Mucosa of rectum (tissue), 2 donors: ENCODE results near the gene NAV3.

Source experiments
- H3K27ac ChIP-seq, 2 donors: one replicate each; pipeline ENCODE4 v1.7.0; 2013; ENCODE audit warnings: inconsistent platforms in 2 of 2, low read depth in 2 of 2, low read length in 2 of 2
- H3K27me3 ChIP-seq, 2 donors: one replicate each; pipeline ENCODE4 v1.7.0; 2013; ENCODE audit warnings: low read length in 2 of 2; ENCODE audit not compliant: control insufficient read depth in 2 of 2, insufficient read depth in 2 of 2
- H3K36me3 ChIP-seq, 2 donors: one replicate each; pipeline ENCODE4 v1.7.0; 2013; ENCODE audit warnings: low read length in 2 of 2; ENCODE audit not compliant: control insufficient read depth in 2 of 2, insufficient read depth in 2 of 2
- H3K4me1 ChIP-seq, 2 donors: one replicate each; pipeline ENCODE4 v1.7.0; 2013; ENCODE audit warnings: low read length in 2 of 2, mild to moderate bottlenecking in 1 of 2; ENCODE audit not compliant: control insufficient read depth in 2 of 2, insufficient read depth in 2 of 2
- H3K4me3 ChIP-seq, 2 donors: one replicate each; pipeline ENCODE4 v1.7.0; 2013; ENCODE audit warnings: low read length in 2 of 2
- H3K9ac ChIP-seq, 2 donors: one replicate each; pipeline ENCODE4 v1.7.0; 2013; ENCODE audit warnings: low read length in 2 of 2, low read depth in 1 of 2, mild to moderate bottlenecking in 1 of 2
- H3K9me3 ChIP-seq, 2 donors: one replicate each; pipeline ENCODE4 v1.7.0; 2013; ENCODE audit warnings: low read length in 2 of 2; ENCODE audit not compliant: control insufficient read depth in 2 of 2
- donor health status: healthy.
- donor health status: Normal muscosa, but diverticular disease.

The NAV3 gene

GRCh38 chr12:77830583-77831351, at the start of gene NAV3:
Gene NAV3 (plus strand): TSS chr12:77830894. CDS start chr12:77831462, 568 bp downstream.
- Histone ChIP-seq H3K9me3 (no peaks in the 10 kb centered on the region), H3K4me3 (no peak within 1 kb of the TSS), H3K4me1 (no peaks in the 10 kb centered on the region), H3K27me3 (no peaks in the 10 kb centered on the region), H3K27ac (no peak within 1 kb of the TSS), H3K36me3 (no peaks in the 10 kb centered on the region), H3K9ac (no peak within 1 kb of the TSS)

DNA sequence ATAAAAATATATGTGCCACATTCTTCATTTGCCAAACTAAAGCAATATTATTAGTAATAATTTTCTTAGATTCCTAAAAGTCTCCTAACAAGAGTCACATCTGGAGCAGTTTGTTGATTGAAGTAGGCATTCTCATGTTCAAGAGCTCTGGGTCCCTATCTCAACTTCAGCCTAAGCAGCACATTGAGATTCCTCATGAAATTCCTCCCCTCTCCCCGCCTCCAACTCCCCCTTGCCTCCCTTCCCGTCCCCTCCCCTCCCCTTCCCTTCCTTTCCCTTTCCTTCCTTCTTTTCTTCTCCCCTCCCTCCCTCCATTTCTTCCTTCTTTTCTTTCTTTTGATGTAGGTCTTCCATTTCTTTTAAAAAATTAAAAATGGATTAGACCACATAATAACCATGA, 48.7 kb upstream of the NAV3 start:
- Histone ChIP-seq H3K27me3 (no peaks in the 10 kb centered on the region), H3K36me3 (no peaks in the 10 kb centered on the region), H3K4me1 (no peaks in the 10 kb centered on the region), H3K9me3 (no peaks in the 10 kb centered on the region), H3K9ac (no peak overlapping the region), H3K4me3 (no peak overlapping the region), H3K27ac (no peak overlapping the region)

DNA sequence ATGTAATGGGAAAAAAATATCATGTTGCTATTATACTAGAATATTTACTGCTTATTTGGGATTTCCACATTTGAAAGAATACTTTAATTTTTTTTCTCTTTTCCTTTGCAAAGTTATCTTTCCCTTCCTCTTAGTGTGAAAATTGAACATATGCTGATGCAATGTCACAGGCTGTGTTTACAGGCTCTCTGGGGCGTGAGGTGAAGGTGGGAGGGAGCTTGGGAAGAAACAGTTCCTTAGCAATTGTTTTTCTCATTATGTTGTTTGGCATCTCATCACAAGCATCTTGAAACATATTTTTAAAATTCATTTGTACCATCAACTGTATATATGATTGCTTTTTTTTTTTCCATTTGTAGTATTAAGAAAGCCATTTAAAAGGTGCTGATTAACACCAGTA, 47.9 kb upstream of the NAV3 start:
- no peak overlapping the region for H3K4me3 ChIP-seq
- no peaks in the 10 kb centered on the region for H3K9me3 ChIP-seq
- H3K4me1 ChIP-seq, result no peaks in the 10 kb centered on the region

GRCh38 chr12:77785211-77785610, 45.5 kb upstream of the NAV3 start:
- no peak overlapping the region for H3K4me3 ChIP-seq
- no peaks in the 10 kb centered on the region for H3K27me3 ChIP-seq
- no peaks in the 10 kb centered on the region for H3K9me3 ChIP-seq
- H3K36me3 ChIP-seq, result no peaks in the 10 kb centered on the region
- H3K4me1 ChIP-seq, result no peaks in the 10 kb centered on the region
- no peak overlapping the region for H3K27ac ChIP-seq
- no peak overlapping the region for H3K9ac ChIP-seq

More for the DNA sequence above, 47.9 kb upstream of the NAV3 start:
- Histone ChIP-seq H3K27me3 (no peaks in the 10 kb centered on the region), H3K9ac (no peak overlapping the region), H3K36me3 (no peaks in the 10 kb centered on the region), H3K27ac (no peak overlapping the region)

DNA sequence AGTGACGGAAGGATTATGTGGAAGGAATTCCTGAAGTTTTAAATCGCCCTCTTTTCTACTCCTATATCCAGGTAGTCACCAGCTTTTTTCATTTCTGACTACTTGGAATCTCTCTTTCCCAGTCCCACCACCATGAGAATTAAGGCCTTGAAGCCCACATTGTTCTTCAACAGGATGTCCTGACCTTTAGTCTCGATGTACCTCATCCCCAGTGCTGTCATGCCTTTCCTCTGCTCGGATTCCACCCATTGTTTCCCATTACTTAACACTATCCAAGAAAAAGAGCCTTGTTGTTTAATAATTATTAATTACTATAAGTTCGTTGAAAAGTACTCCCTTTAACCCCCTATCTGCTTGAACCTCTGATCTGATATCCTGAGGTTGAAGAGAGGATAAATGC, 44.0 kb upstream of the NAV3 start:
- Histone ChIP-seq H3K9ac (no peak overlapping the region), H3K27ac (no peak overlapping the region), H3K36me3 (no peaks in the 10 kb centered on the region), H3K4me3 (no peak overlapping the region), H3K9me3 (no peaks in the 10 kb centered on the region), H3K27me3 (no peaks in the 10 kb centered on the region), H3K4me1 (no peaks in the 10 kb centered on the region)

GRCh38 chr12:77788231-77789168, 42.2 kb upstream of the NAV3 start:
- Histone ChIP-seq H3K9me3 (no peaks in the 10 kb centered on the region), H3K4me3 (no peak overlapping the region), H3K36me3 (no peaks in the 10 kb centered on the region), H3K27me3 (no peaks in the 10 kb centered on the region), H3K27ac (no peak overlapping the region), H3K9ac (no peak overlapping the region), H3K4me1 (no peaks in the 10 kb centered on the region)

DNA sequence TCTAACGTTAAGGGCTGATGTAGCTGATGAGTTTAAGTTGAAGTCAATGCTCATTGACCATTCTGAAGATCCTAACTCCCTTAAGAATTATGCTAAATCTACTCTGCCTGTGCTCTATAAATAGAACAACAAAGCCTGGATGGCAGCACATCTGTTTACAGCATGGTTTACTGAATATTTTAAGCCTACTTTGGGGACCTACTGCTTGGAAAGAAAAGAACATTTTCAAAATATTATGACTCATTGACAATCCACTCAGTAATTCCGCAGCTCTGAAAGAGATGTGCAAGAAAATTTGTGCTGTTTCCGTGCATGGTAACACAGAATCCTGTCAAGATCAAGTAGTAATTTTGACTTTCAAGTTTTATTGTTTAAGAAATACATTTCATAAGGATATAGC, 35.0 kb upstream of the NAV3 start:
- Histone ChIP-seq H3K4me1 (no peaks in the 10 kb centered on the region), H3K4me3 (no peak overlapping the region)

DNA sequence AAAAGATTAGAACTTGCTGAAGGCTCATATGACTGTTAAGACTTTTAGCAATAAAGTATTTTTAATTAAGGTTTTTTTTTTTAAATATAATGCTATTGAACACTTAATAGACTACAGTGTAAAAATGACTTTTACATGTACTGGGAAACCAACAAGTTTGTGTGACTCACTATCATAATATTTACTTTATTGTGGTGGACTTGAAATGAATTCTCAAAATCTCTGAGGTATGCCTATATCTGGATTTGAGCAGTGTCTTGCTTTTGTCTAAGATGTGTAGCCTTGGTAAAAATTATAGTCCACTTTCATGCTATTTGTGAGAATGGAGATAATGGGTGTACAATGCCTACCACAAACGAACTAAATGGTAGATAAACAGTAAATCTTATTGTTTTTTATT, 33.9 kb upstream of the NAV3 start:
- no peaks in the 10 kb centered on the region for H3K4me1 ChIP-seq
- H3K4me3 ChIP-seq, result no peak overlapping the region
- H3K9ac ChIP-seq, result no peak overlapping the region
- H3K9me3 ChIP-seq, result no peaks in the 10 kb centered on the region
- no peak overlapping the region for H3K27ac ChIP-seq
- no peaks in the 10 kb centered on the region for H3K36me3 ChIP-seq
- no peaks in the 10 kb centered on the region for H3K27me3 ChIP-seq

More for the DNA sequence above, 35.0 kb upstream of the NAV3 start:
- Histone ChIP-seq H3K9me3 (no peaks in the 10 kb centered on the region), H3K36me3 (no peaks in the 10 kb centered on the region), H3K9ac (no peak overlapping the region), H3K27me3 (no peaks in the 10 kb centered on the region), H3K27ac (no peak overlapping the region)

- H3K27me3 ChIP-seq, result no peaks in the 10 kb centered on the region
- no peak overlapping the region for H3K9ac ChIP-seq
- H3K9me3 ChIP-seq, result no peaks in the 10 kb centered on the region
- no peaks in the 10 kb centered on the region for H3K4me1 ChIP-seq
- H3K36me3 ChIP-seq, result no peaks in the 10 kb centered on the region
- H3K4me3 ChIP-seq, result no peak overlapping the region
- H3K27ac ChIP-seq, result no peak overlapping the region
These were observed 30.2 kb upstream of the NAV3 start for GRCh38 chr12:77800501-77800900.

DNA sequence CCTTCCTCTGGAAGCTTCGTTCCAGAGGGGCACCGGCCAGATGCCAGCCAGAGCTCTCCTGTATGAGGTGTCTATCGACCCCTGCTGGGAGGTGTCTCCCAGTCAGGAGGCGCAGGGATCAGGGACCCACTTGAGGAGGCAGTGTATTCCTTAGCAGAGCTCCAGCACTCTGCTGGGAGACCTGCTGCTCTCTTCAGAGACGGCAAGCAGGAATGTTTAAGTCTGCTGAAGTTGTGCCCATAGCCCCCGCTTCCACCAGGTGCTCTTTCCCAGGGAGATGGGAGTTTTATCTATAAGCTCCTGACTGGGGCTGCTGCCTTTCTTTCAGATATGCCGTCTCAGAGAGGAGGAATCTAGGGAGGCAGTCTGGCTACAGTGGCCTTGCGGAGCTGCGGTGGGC, 22.2 kb upstream of the NAV3 start:
- Histone ChIP-seq H3K27me3 (no peaks in the 10 kb centered on the region), H3K9ac (no peak overlapping the region), H3K36me3 (no peaks in the 10 kb centered on the region), H3K4me3 (no peak overlapping the region), H3K9me3 (no peaks in the 10 kb centered on the region), H3K27ac (no peak overlapping the region), H3K4me1 (no peaks in the 10 kb centered on the region)
